Uterus (tissue), 4 donors: ENCODE results near the gene RBM10. TPM values are rescaled to one million over a fixed set of nuclear protein-coding genes. Genes with fewer than 3 reads are reported as not detected.
A peak's percentile ranks its signal among the peaks of the same experiment; 100 is the strongest.

Source experiments
- DNase-seq, 2 donors: peaks; one replicate each; pipeline ENCODE4 v3.0.0-alpha.2; 2019 to 2020
- H3K27ac ChIP-seq, 2 donors: fragments of 200-600 bp; sonication (generic); 1 replicate in 1 of 2; 2 replicates in 1 of 2; pipeline ENCODE4 v1.5.1; 2016 to 2018
- H3K27me3 ChIP-seq, 2 donors: fragments of 200-600 bp; sonication (generic); one replicate each; pipeline ENCODE4 v1.5.1; 2018 to 2019; ENCODE audit warnings: control low read depth in 1 of 2
- H3K36me3 ChIP-seq, 2 donors: fragments of 200-600 bp; sonication (generic); one replicate each; pipeline ENCODE4 v1.5.1; 2019; ENCODE audit warnings: control low read depth in 1 of 2
- H3K4me1 ChIP-seq, 2 donors: fragments of 200-600 bp; sonication (generic); one replicate each; pipeline ENCODE4 v1.5.1; 2018 to 2019; ENCODE audit warnings: control low read depth in 1 of 2
- H3K4me3 ChIP-seq, 2 donors: fragments of 200-600 bp; sonication (generic); 1 replicate in 1 of 2; 2 replicates in 1 of 2; pipeline ENCODE4 v1.5.1; 2018 to 2019; ENCODE audit warnings: mild to moderate bottlenecking in 1 of 2
- H3K9me3 ChIP-seq, 2 donors: fragments of 200-600 bp; sonication (generic); one replicate each; pipeline ENCODE4 v1.5.1; 2019; ENCODE audit warnings: control low read depth in 1 of 2
- CTCF ChIP-seq, 4 experiments: fragments of 200-600 bp in 2 of 4; fragments of 450-650 bp in 2 of 4; sonication (generic) in 2 of 4; IDR thresholded peaks; one replicate each; pipeline ENCODE4 v1.5.1; 2016 to 2019; ENCODE audit warnings: antibody characterized with exemption in 4 of 4, mild to moderate bottlenecking in 2 of 4, moderate library complexity in 1 of 4
- POLR2A ChIP-seq, 2 donors: fragments of 450-650 bp; IDR thresholded peaks; one replicate each; pipeline ENCODE4 v1.6.1; 2016; ENCODE audit warnings: antibody characterized with exemption in 2 of 2, mild to moderate bottlenecking in 1 of 2, moderate library complexity in 1 of 2
- intact Hi-C: fragments of 100-400 bp; cut with DNase I; formaldehyde crosslinking; loops from one replicate; pipeline ENCODE4 v1.15.1; 2023; ENCODE audit warnings: low total_unique reads
- total RNA-seq, 4 donors: library from RNA; depleted of rRNA in 3 of 4; stranded (reverse); fragments of >200 nt in 3 of 4; gene quantifications; one replicate each; pipeline versions ENCODE4 v1.1.0 to v1.2.4, GENCODE V29; 2014 to 2023
- donor health status: DM: yes; HTN: yes; CAD: no.

RBM10 gene
- total RNA-seq, 4 donors from 2014 or later, result 4.4 to 45.4 (median 22.3) TPM

GRCh38 chrX:47174846-47175587 is 30.0 kb downstream of the RBM10 start:
- Histone ChIP-seq H3K27ac (no peak overlapping the region), H3K9me3 (no peaks in the 10 kb centered on the region), H3K36me3 (no peaks in the 10 kb centered on the region), H3K4me3 (no peak overlapping the region), H3K4me1 (no peaks in the 10 kb centered on the region), H3K27me3 (no peaks in the 10 kb centered on the region)
- intact Hi-C loops, result no loop called here
- TF ChIP-seq CTCF (IDR thresholded peaks at IDR 0.05), result no peak
- no peak for TF ChIP-seq POLR2A (IDR thresholded peaks at IDR 0.05)
- DNase-seq, result peak in 1 of 2 donors; percentile 10

- TF ChIP-seq CTCF (IDR thresholded peaks at IDR 0.05), result no peak
- TF ChIP-seq POLR2A (IDR thresholded peaks at IDR 0.05), result no peak
- no peak overlapping the region for H3K27ac ChIP-seq
- intact Hi-C loops, result no loop called here
- H3K36me3 ChIP-seq, result no peaks in the 10 kb centered on the region
- no peak overlapping the region for H3K4me3 ChIP-seq
- H3K27me3 ChIP-seq, result no peaks in the 10 kb centered on the region
- H3K9me3 ChIP-seq, result no peaks in the 10 kb centered on the region
- peak in 1 of 2 donors; percentile 9 for DNase-seq
- no peaks in the 10 kb centered on the region for H3K4me1 ChIP-seq
These were observed 30.6 kb downstream of the RBM10 start for GRCh38 chrX:47175588-47175980.

- no peak overlapping the region for H3K4me3 ChIP-seq
- intact Hi-C loops, result no loop called here
- no peaks in the 10 kb centered on the region for H3K9me3 ChIP-seq
- H3K4me1 ChIP-seq, result no peaks in the 10 kb centered on the region
- TF ChIP-seq POLR2A (IDR thresholded peaks at IDR 0.05) (no peak), CTCF (IDR thresholded peaks at IDR 0.05) (no peak)
- no peaks in the 10 kb centered on the region for H3K36me3 ChIP-seq
- DNase-seq, result peak in 1 of 2 donors; percentile 3
- H3K27ac ChIP-seq, result no peak overlapping the region
- H3K27me3 ChIP-seq, result no peaks in the 10 kb centered on the region
These were observed 31.2 kb downstream of the RBM10 start for GRCh38 chrX:47176101-47176740.

DNA sequence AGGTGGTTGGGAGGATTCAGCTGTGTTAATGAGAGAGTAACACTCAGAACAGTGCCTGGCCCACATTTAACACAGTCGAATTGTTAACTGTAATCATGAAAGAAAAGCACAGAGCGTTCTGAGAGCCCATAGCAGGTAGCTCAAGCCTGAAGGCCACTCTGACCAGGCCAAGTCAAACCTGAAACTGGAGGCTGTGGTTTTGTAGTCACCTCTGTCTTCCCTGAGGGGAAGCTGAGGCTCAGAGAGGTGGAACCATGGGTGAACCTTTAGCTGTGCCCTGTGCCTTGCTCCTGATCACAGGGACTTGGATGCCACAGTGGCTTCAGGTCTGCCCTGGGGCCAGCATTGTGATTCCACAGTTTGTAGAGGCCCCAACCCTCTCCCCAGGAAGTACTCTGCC is 32.1 kb downstream of the RBM10 start:
- no peaks in the 10 kb centered on the region for H3K36me3 ChIP-seq
- no peaks in the 10 kb centered on the region for H3K4me1 ChIP-seq
- no peaks in the 10 kb centered on the region for H3K9me3 ChIP-seq
- DNase-seq, result no peak
- TF ChIP-seq CTCF (IDR thresholded peaks at IDR 0.05) (no peak), POLR2A (IDR thresholded peaks at IDR 0.05) (no peak)
- H3K27me3 ChIP-seq, result no peaks in the 10 kb centered on the region
- no peak overlapping the region for H3K4me3 ChIP-seq
- no peak overlapping the region for H3K27ac ChIP-seq
- intact Hi-C loops, result no loop called here

- H3K36me3 ChIP-seq, result no peaks in the 10 kb centered on the region
- DNase-seq, result no peak
- H3K27me3 ChIP-seq, result no peaks in the 10 kb centered on the region
These were observed 33.3 kb downstream of the RBM10 start for GRCh38 chrX:47178337-47178736.

More at GRCh38 chrX:47178337-47178736, 33.3 kb downstream of the RBM10 start:
- H3K4me3 ChIP-seq, result no peak overlapping the region
- TF ChIP-seq CTCF (IDR thresholded peaks at IDR 0.05) (no peak), POLR2A (IDR thresholded peaks at IDR 0.05) (no peak)
- H3K4me1 ChIP-seq, result no peaks in the 10 kb centered on the region
- H3K27ac ChIP-seq, result no peak overlapping the region
- no peaks in the 10 kb centered on the region for H3K9me3 ChIP-seq
- intact Hi-C loops, result no loop called here
